HepG2 (cell line): ENCODE results near the gene EXOC6B. TPM values are rescaled to one million over a fixed set of nuclear protein-coding genes. Genes with fewer than 3 reads are reported as not detected.

ENCODE experiments used
- ATAC-seq: fragments of 200-7000 bp; cut with Tn5 transposase; 3 replicates; pipeline ENCODE4 v1.9.1; 2020; ENCODE audit warnings: mild to moderate bottlenecking, moderate library complexity
- BruUV-seq: library from RNA; stranded (reverse); fragments of 400-500 nt; replicated peaks from 2 replicates; lab custom pipeline; 2021; lab: Mats Ljungman, UMichigan
- CTCF ChIA-PET: fragments of 300-600 bp; formaldehyde crosslinking; extraction: SDS; loops from one replicate; lab custom pipeline; 2021; ENCODE audit warnings: low total read pairs, inconsistent platforms, low intra/inter-chr PET ratio; lab: Yijun Ruan, JAX
- POLR2A ChIA-PET: fragments of 350-600 bp; sonication (Branson Sonifier 250); formaldehyde crosslinking; loops from one replicate; lab custom pipeline; 2020; ENCODE audit warnings: antibody characterized with exemption, inconsistent platforms; lab: Yijun Ruan, JAX
- DNase-seq: peaks from one replicate; pipeline ENCODE4 v3.0.0-alpha.2; 2015; ENCODE audit warnings: low spot score
- FAIRE-seq: peaks from 3 replicates; lab custom pipeline; 2011; peaks lifted over from hg19 to GRCh38; lab: Jason Lieb, UNC
- H2AFZ ChIP-seq: one replicate; pipeline ENCODE4 v1.6.1; 2011; ENCODE audit warnings: low read length, inconsistent platforms
- H3K27ac ChIP-seq: fragments of 300-600 bp; 3 replicates; pipeline ENCODE4 v1.8.0; 2011; ENCODE audit warnings: mixed run types, mild to moderate bottlenecking, mixed read lengths, low read length, inconsistent platforms; ENCODE audit not compliant: insufficient read depth; ENCODE audit errors: extremely low read length
- H3K27me3 ChIP-seq, 2 experiments: fragments of 200-600 bp in 1 of 2; 2 replicates in 1 of 2; 3 replicates in 1 of 2; pipeline versions ENCODE4 v1.6.0 to v1.8.0; 2011; ENCODE audit warnings: low read length in 2 of 2, mild to moderate bottlenecking in 2 of 2, moderate library complexity in 2 of 2, inconsistent platforms in 1 of 2; ENCODE audit not compliant: insufficient read depth in 2 of 2, control insufficient read depth in 1 of 2
- H3K36me3 ChIP-seq, 2 experiments: fragments of 200-600 bp in 1 of 2; replicated peaks in 1 of 2; 2 replicates in 1 of 2; 3 replicates in 1 of 2; pipeline versions ENCODE4 v1.5.1 to v1.8.0; 2011; ENCODE audit warnings: low read length in 2 of 2, inconsistent platforms in 1 of 2; ENCODE audit not compliant: insufficient read depth in 2 of 2, control insufficient read depth in 1 of 2
- H3K4me1 ChIP-seq: 2 replicates; pipeline ENCODE4 v1.5.1; 2012; ENCODE audit warnings: low read length, inconsistent platforms; ENCODE audit not compliant: insufficient read depth
- H3K4me2 ChIP-seq: 2 replicates; pipeline ENCODE4 v1.6.0; 2011; ENCODE audit warnings: low read depth, low read length, inconsistent platforms
- H3K4me3 ChIP-seq, 3 experiments: fragments of 200-600 bp in 1 of 3; sonication (generic), shearing (Covaris generic) in 1 of 3; replicated peaks in 1 of 3; 2 replicates each; pipeline ENCODE4 v1.5.1; 2011 to 2016; ENCODE audit warnings: low read length in 3 of 3, inconsistent platforms in 2 of 3, low read depth in 2 of 3, mild to moderate bottlenecking in 2 of 3, control low read depth in 1 of 3, mixed read lengths in 1 of 3; ENCODE audit not compliant: insufficient read depth in 1 of 3
- H3K79me2 ChIP-seq: one replicate; pipeline ENCODE4 v1.6.1; 2011; ENCODE audit warnings: low read length, inconsistent platforms; ENCODE audit not compliant: insufficient read depth
- H3K9ac ChIP-seq: 2 replicates; pipeline ENCODE4 v1.6.0; 2011; ENCODE audit warnings: mild to moderate bottlenecking, low read depth, low read length, inconsistent platforms; ENCODE audit not compliant: insufficient read depth
- H3K9me3 ChIP-seq: 2 replicates; pipeline ENCODE4 v1.5.1; 2012; ENCODE audit warnings: mild to moderate bottlenecking, low read length
- H4K20me1 ChIP-seq: 2 replicates; pipeline ENCODE4 v1.6.0; 2011; ENCODE audit warnings: inconsistent platforms, mild to moderate bottlenecking, low read length, moderate library complexity; ENCODE audit not compliant: insufficient read depth
- XBP1 ChIP-seq: sonication (generic); formaldehyde crosslinking; IDR thresholded peaks from 2 replicates; pipeline ENCODE4 v1.5.0; 2020; ENCODE audit warnings: missing genetic modification reagents
- ZNF629 ChIP-seq: sonication (generic); formaldehyde crosslinking; conservative IDR thresholded peaks from 2 replicates; pipeline ENCODE4 v1.5.0; 2020; ENCODE audit warnings: missing genetic modification reagents
- ZNF879 ChIP-seq: sonication (generic); formaldehyde crosslinking; IDR thresholded peaks from 2 replicates; pipeline ENCODE4 v1.8.1; 2023; ENCODE audit warnings: missing genetic modification reagents
- WGBS: methylation state at CpG from one replicate; pipeline ENCODE4 v1.1.6; 2017; ENCODE audit warnings: low lambda C conversion rate; 5-methylcytosine and 5-hydroxymethylcytosine counted together
- in situ Hi-C: cut with HindIII; loops from 2 replicates; pipeline ENCODE4 v1.10.0; 2017; ENCODE audit warnings: low pct_unique_long_range_greater_than_20kb; ENCODE audit not compliant: extremely low pct_ligation_motif_present
- intact Hi-C: fragments of 100-400 bp; cut with micrococcal nuclease; formaldehyde crosslinking; loops from one replicate; pipeline ENCODE4 v1.10.0; 2022; ENCODE audit not compliant: unreplicated experiment
- polyA plus RNA-seq, 8 experiments: library from polyadenylated mRNA; depleted of rRNA in 3 of 8; stranded (reverse) in 7 of 8; unstranded in 1 of 8; fragments of >200 nt; fragmentation: Illumina TruSeq in 4 of 8; extraction: Trizol in 4 of 8; gene quantifications; 2 replicates each; pipeline versions ENCODE4 v1.2.1 to v1.2.3, GENCODE V29; 2011 to 2016; ENCODE audit warnings: low read depth in 4 of 8, missing spikeins in 1 of 8, mixed read lengths in 1 of 8; ENCODE audit not compliant: insufficient read depth in 1 of 8
- total RNA-seq, 5 experiments: library from RNA; depleted of rRNA; stranded (reverse); fragments of >200 nt; fragmentation: Illumina TruSeq; extraction: Trizol; gene quantifications; 2 replicates each; pipeline ENCODE4 v1.2.3, GENCODE V29; 2016; ENCODE audit warnings: low read depth in 1 of 5
- TF ChIP-seq, protein P1 (sequence below): sonication (generic); formaldehyde crosslinking; IDR thresholded peaks from 2 replicates; pipeline ENCODE4 v1.5.0; 2020; ENCODE audit warnings: mild to moderate bottlenecking, missing genetic modification reagents, moderate library complexity
- TF ChIP-seq, protein P2 (sequence below): IDR thresholded peaks from 2 replicates; pipeline ENCODE4 v1.6.1; 2018; ENCODE audit warnings: missing genetic modification reagents

EXOC6B gene
- total and polyA plus RNA-seq, 2 of the 13 experiments (the other 11 are each of a cell fraction or from before 2014, with no cell fraction given): 9.1 to 15.9 TPM

DNA sequence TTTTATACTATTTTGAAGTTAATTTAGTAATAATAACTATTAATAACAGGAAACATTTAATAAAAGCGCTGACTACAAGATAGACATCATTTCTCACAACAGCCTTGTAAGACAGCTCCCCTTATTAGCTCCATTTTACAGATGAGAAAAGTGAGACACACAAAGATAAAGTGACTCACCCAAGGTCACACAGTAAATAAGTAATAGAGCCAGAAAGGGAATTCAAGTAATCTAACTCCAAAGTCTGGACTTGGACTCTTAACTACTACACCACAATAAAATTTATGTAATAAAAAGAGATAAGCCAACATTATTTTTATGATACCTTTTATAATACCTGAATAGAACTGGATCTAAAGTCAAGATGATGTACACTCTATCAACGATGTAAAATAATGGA, 25.3 kb downstream of the EXOC6B start:
- ChIA-PET POLR2A (no interaction called here), CTCF (no interaction called here)
- BruUV-seq: no TSS peak
- no peaks in the 10 kb centered on the region for H3K79me2 ChIP-seq
- in situ Hi-C loops (no loop called here), intact Hi-C loops (no loop called here)
- H3K4me2 ChIP-seq: no peak overlapping the region
- FAIRE-seq (no peak), DNase-seq (no peak), ATAC-seq (no peak)
- no peaks in the 10 kb centered on the region for H3K4me1 ChIP-seq
- no peak overlapping the region for H3K27ac ChIP-seq
- peak; percentile 83 for TF ChIP-seq ZNF629 (CRISPR knock-in tag)
- TF ChIP-seq, protein P1, sequence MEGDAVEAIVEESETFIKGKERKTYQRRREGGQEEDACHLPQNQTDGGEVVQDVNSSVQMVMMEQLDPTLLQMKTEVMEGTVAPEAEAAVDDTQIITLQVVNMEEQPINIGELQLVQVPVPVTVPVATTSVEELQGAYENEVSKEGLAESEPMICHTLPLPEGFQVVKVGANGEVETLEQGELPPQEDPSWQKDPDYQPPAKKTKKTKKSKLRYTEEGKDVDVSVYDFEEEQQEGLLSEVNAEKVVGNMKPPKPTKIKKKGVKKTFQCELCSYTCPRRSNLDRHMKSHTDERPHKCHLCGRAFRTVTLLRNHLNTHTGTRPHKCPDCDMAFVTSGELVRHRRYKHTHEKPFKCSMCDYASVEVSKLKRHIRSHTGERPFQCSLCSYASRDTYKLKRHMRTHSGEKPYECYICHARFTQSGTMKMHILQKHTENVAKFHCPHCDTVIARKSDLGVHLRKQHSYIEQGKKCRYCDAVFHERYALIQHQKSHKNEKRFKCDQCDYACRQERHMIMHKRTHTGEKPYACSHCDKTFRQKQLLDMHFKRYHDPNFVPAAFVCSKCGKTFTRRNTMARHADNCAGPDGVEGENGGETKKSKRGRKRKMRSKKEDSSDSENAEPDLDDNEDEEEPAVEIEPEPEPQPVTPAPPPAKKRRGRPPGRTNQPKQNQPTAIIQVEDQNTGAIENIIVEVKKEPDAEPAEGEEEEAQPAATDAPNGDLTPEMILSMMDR (CRISPR knock-in tag): no peak
- no peak overlapping the region for H3K9ac ChIP-seq
- no peak overlapping the region for H3K4me3 ChIP-seq
- H3K9me3 ChIP-seq: no peaks in the 10 kb centered on the region
- peaks cover 3% of the 10 kb centered on the region; the same call in 1 of the 2 replicates for H4K20me1 ChIP-seq
- H3K36me3 ChIP-seq: no peaks in the 10 kb centered on the region
- 76% methylated on average over 2 of the region's 2 CpGs for WGBS
- no peaks in the 10 kb centered on the region for H3K27me3 ChIP-seq
- H2AFZ ChIP-seq: no peak overlapping the region

DNA sequence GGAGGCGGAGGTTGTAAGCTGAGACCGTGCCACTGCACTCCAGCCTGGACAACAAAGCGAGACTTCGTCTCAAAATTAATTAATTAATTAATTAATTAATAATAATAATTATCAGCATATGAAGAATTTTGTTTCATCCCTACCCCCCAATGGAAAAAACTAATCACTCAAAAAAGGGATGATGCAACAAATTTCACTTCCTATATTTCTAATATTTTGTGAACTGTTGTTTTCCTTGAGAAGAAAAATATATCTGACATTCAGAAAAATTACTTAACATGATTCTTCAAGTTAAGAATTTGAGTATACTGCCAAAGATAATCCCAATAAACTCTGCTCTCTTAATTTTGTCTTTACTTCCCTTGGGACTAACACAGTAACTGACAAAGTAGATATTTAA, 28.1 kb downstream of the EXOC6B start:
- Histone ChIP-seq H3K9me3 (no peaks in the 10 kb centered on the region), H3K4me2 (no peak overlapping the region), H3K27ac (no peak overlapping the region), H3K4me1 (no peaks in the 10 kb centered on the region; the same call in 1 of the 2 replicates), H3K79me2 (no peaks in the 10 kb centered on the region), H2AFZ (no peak overlapping the region), H3K4me3 (no peak overlapping the region), H3K36me3 (no peaks in the 10 kb centered on the region), H4K20me1 (peaks cover 3% of the 10 kb centered on the region; the same call in 1 of the 2 replicates), H3K27me3 (no peaks in the 10 kb centered on the region), H3K9ac (no peak overlapping the region)
- BruUV-seq: no TSS peak
- WGBS: 98% methylated on average over 4 of the region's 4 CpGs
- TF ChIP-seq XBP1 (CRISPR knock-in tag) (no peak), ZNF879 (CRISPR knock-in tag) (no peak)
- TF ChIP-seq, protein P2, sequence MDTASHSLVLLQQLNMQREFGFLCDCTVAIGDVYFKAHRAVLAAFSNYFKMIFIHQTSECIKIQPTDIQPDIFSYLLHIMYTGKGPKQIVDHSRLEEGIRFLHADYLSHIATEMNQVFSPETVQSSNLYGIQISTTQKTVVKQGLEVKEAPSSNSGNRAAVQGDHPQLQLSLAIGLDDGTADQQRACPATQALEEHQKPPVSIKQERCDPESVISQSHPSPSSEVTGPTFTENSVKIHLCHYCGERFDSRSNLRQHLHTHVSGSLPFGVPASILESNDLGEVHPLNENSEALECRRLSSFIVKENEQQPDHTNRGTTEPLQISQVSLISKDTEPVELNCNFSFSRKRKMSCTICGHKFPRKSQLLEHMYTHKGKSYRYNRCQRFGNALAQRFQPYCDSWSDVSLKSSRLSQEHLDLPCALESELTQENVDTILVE: no peak
- in situ Hi-C loops (no loop called here), intact Hi-C loops (no loop called here)
- no peak for ATAC-seq
- CTCF ChIA-PET: no interaction called here
- POLR2A ChIA-PET: no interaction called here
- no peak for DNase-seq
- no peak for FAIRE-seq
